ENCODE results near the gene SLC43A1. TPM values are rescaled to one million over a fixed set of nuclear protein-coding genes. Genes with fewer than 3 reads are reported as not detected.
"Not testable (repeated sequence)": the region's sequence is repeated elsewhere in the genome, so short reads cannot be mapped to it uniquely, and the experiment has no call there.

The SLC43A1 gene
- polyA plus RNA-seq = 100 to 1,000 TPM in 1 of 3 donors, 10 to 100 TPM in 1, 1 to 10 TPM in 1; 9.8 to 155 (median 16.0) TPM

- 0 to 1% (median 0%) methylated on average over 42 to 66 of the region's 66 CpGs for WGBS, 3 donors
- no peak within 1 kb of the TSS for H3K27ac ChIP-seq (ENCODE audit: low read depth, low read length)
These were observed at the start of gene SLC43A1 for GRCh38 chr11:57515332-57516060. Gene SLC43A1 (minus strand): TSS chr11:57515702. CDS start chr11:57514111, 1,591 bp downstream.

GRCh38 chr11:57562596-57562995, 47.1 kb upstream of the SLC43A1 start:
- no peak overlapping the region for H3K27ac ChIP-seq (ENCODE audit: low read depth, low read length)
- 76 to 82% (median 80%) methylated on average over 4 of the region's 4 CpGs for WGBS, 3 donors

GRCh38 chr11:57560146-57560545, 44.6 kb upstream of the SLC43A1 start:
- no peak overlapping the region for H3K27ac ChIP-seq (ENCODE audit: low read depth, low read length)
- 87 to 88% (median 87%) methylated on average over 4 of the region's 4 CpGs for WGBS, 3 donors

- 81 to 89% (median 85%) methylated on average over 8 of the region's 8 CpGs for WGBS, 3 donors
- no peak overlapping the region for H3K27ac ChIP-seq (ENCODE audit: low read depth, low read length)
These were observed 40.5 kb upstream of the SLC43A1 start for GRCh38 chr11:57556041-57556440.

- no peak overlapping the region for H3K27ac ChIP-seq (ENCODE audit: low read depth, low read length)
- WGBS, 3 donors = 82 to 95% (median 90%) methylated on average over 2 of the region's 2 CpGs
These were observed 39.9 kb upstream of the SLC43A1 start for GRCh38 chr11:57555393-57555792.

- WGBS, 3 donors = 51 to 83% (median 83%) methylated on average over 5 of the region's 5 CpGs
- H3K27ac ChIP-seq (ENCODE audit: low read depth, low read length) = no peak overlapping the region
These were observed 37.0 kb upstream of the SLC43A1 start for GRCh38 chr11:57552479-57552878.

GRCh38 chr11:57551941-57552340, 36.4 kb upstream of the SLC43A1 start:
- H3K27ac ChIP-seq (ENCODE audit: low read depth, low read length) = no peak overlapping the region
- 30 to 89% (median 87%) methylated on average over 4 of the region's 4 CpGs for WGBS, 3 donors

GRCh38 chr11:57549983-57550382, 34.5 kb upstream of the SLC43A1 start:
- 81 to 90% (median 83%) methylated on average over 8 of the region's 8 CpGs for WGBS, 3 donors

GRCh38 chr11:57547854-57548377, 32.4 kb upstream of the SLC43A1 start:
- WGBS, 3 donors = 18 to 41% (median 26%) methylated on average over 6 of the region's 6 CpGs
- no peak overlapping the region for H3K27ac ChIP-seq (ENCODE audit: low read depth, low read length)

More at GRCh38 chr11:57549983-57550382, 34.5 kb upstream of the SLC43A1 start:
- H3K27ac ChIP-seq (ENCODE audit: low read depth, low read length) = no peak overlapping the region

GRCh38 chr11:57546869-57547475, 31.5 kb upstream of the SLC43A1 start:
- 60 to 72% (median 68%) methylated on average over 5 of the region's 5 CpGs for WGBS, 3 donors
- no peak overlapping the region for H3K27ac ChIP-seq (ENCODE audit: low read depth, low read length)

- WGBS, 3 donors = 96 to 98% (median 96%) methylated on average over 7 of the region's 7 CpGs
- no peak overlapping the region for H3K27ac ChIP-seq (ENCODE audit: low read depth, low read length)
These were observed 30.9 kb upstream of the SLC43A1 start for GRCh38 chr11:57546451-57546850.

GRCh38 chr11:57545883-57546282, 30.4 kb upstream of the SLC43A1 start:
- no peak overlapping the region for H3K27ac ChIP-seq (ENCODE audit: low read depth, low read length)
- WGBS, 3 donors = 87 to 93% (median 91%) methylated on average over 9 to 13 of the region's 13 CpGs

- no peak overlapping the region for H3K27ac ChIP-seq (ENCODE audit: low read depth, low read length)
- whole genome bisulfite sequencing, 3 donors = 82 to 94% (median 92%) methylated on average over 6 of the region's 6 CpGs
These were observed 29.1 kb upstream of the SLC43A1 start for GRCh38 chr11:57544566-57544965.

GRCh38 chr11:57543593-57543992, 28.1 kb upstream of the SLC43A1 start:
- no peak overlapping the region for H3K27ac ChIP-seq (ENCODE audit: low read depth, low read length)
- WGBS, 3 donors = 40 to 72% (median 49%) methylated on average over 6 of the region's 6 CpGs

GRCh38 chr11:57542582-57542981, 27.1 kb upstream of the SLC43A1 start:
- WGBS, 3 donors = 57 to 73% (median 62%) methylated on average over 4 of the region's 4 CpGs
- no peak overlapping the region for H3K27ac ChIP-seq (ENCODE audit: low read depth, low read length)

- no peak overlapping the region for H3K27ac ChIP-seq (ENCODE audit: low read depth, low read length)
- 80 to 86% (median 85%) methylated on average over 5 of the region's 5 CpGs for WGBS, 3 donors
These were observed 25.7 kb upstream of the SLC43A1 start for GRCh38 chr11:57541169-57541568.

- WGBS, 3 donors = 67 to 83% (median 72%) methylated on average over 1 of the region's 1 CpG
- no peak overlapping the region for H3K27ac ChIP-seq (ENCODE audit: low read depth, low read length)
These were observed 23.8 kb upstream of the SLC43A1 start for GRCh38 chr11:57539342-57539741.

- H3K27ac ChIP-seq (ENCODE audit: low read depth, low read length) = no peak within 1 kb of the TSS
- 70 to 82% (median 76%) methylated on average over 14 of the region's 14 CpGs for WGBS, 3 donors
These were observed 21.6 kb upstream of the SLC43A1 start, which contains the start of gene SMTNL1 for GRCh38 chr11:57536947-57537619. Gene SMTNL1 (plus strand): TSS chr11:57537595. CDS start chr11:57542643, 5,048 bp downstream.

GRCh38 chr11:57534449-57534848, 18.9 kb upstream of the SLC43A1 start:
- not testable (repeated sequence) for H3K27ac ChIP-seq (ENCODE audit: low read depth, low read length)
- WGBS, 3 donors = 96 to 97% (median 96%) methylated on average over 7 of the region's 7 CpGs
